Left renal pelvis (tissue), 4 donors: ENCODE measurements around the gene VAT1L. TPM values are rescaled to one million over a fixed set of nuclear protein-coding genes. Genes with fewer than 3 reads are reported as not detected.
"Not testable (repeated sequence)": the region's sequence is repeated elsewhere in the genome, so short reads cannot be mapped to it uniquely, and the experiment has no call there.

Experiments used
- DNase-seq, 4 donors: peaks; one replicate each; pipeline ENCODE4 v3.0.0-alpha.2; 2013; ENCODE audit warnings: low read depth in 4 of 4, low spot score in 3 of 4
- polyA plus RNA-seq, 4 donors: library from polyadenylated mRNA; unstranded; fragments of 120-200 nt; gene quantifications; one replicate each; pipeline ENCODE4 v1.2.1, GENCODE V29; 2013; ENCODE audit not compliant: insufficient read length in 4 of 4

VAT1L gene
- polyA plus RNA-seq, 4 donors, result 4.0 to 5.9 (median 4.9) TPM

GRCh38 chr16:77977339-77977738 lies 189.0 kb downstream of the VAT1L start:
- DNase-seq, result no peak

DNA sequence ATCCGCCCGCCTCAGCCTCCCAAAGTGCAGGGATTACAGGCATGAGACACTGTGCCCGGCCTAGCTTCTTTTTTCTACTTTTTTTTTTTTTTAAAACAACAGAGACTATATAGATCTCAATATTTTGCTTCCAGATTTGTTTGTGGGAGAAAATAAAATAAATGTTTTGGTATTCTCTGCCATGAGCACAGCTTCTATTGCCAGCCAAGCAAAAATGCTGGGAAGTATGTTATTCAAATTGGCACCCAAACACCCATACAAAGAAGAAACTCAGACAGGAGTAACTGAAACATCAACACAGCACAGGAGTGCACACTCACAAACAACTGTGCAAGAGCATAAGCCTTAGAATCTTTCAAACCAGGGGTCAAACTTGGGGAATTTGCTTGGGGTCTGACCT lies 196.7 kb downstream of the VAT1L start:
- DNase-seq, result no peak

DNA sequence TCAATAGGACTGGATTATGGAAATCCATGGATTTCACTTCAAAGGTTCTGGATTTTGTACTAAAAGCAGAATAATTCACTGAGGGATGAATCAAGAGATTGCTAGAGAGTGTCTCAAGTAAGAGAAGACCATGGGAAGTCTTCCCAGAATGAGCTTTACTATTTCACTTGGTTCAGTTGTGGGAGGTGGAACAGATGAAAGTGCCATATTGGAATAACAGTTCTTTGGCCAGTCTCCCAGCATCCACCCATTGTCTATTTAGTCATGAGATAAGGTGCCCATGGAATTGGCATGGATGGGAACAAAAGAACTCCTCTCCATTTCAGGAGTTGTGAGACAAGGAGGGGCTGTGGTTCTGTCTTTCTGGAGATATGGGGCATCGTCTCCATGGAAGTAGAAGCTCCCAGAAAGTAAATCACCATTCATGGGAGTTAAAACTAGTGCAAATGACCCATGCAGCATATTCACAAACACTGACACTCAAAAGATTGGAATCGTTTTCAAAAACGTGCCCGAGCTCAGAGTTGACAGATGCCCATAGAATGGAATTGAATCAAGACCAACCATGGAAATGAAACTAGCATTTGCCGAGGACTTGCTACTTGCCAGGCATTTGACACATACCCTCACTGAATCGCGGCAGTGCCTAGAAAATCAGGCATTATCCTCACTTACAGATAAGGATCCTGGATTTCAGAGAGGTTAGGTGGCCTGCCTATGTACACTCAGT lies 197.8 kb downstream of the VAT1L start:
- no peak for DNase-seq

DNA sequence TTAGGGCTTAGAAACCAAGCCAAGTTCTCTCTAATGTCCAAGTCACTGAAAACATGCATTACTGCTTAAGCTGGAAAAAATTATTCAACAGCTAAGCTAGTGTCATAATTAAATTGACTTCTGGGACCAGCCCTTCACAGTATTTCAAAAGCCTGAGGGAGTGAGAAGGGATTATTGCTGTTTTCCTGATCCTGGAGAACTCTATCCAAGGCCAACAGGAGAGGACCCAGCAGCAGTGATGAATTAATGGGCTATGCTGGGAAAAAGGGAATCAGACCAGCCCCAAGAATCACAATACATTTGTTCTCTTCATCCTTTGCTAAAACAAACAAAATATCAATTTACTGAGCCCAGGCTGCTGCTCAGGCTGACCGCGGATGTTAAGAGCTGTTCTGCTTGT lies 199.4 kb downstream of the VAT1L start:
- no peak for DNase-seq

GRCh38 chr16:77989846-77990245 lies 201.5 kb downstream of the VAT1L start:
- no peak for DNase-seq

GRCh38 chr16:77991701-77992100 lies 203.3 kb downstream of the VAT1L start:
- DNase-seq, result no peak

DNA sequence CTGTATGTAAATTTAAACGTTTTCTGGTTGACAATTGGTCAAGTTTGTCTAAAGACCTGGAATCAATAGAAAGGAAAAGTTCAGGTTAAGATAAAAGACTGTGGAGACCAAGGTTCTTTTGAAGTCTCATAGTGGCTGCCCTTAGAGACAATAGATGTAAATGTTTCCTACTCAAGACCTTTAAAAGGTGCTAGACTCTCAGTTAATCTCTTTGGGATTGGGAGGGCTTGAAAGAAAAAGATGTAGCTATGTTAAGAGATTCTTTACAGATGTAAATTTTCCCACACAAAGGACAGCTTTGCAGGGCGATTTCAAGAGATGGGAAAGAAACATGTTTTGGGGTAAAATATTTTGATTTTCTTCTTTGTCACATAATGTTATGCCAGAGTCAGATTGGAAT lies 204.0 kb downstream of the VAT1L start:
- not testable (repeated sequence) for DNase-seq

- no peak for DNase-seq
Measured at GRCh38 chr16:77993111-77993985, 205.0 kb downstream of the VAT1L start.

DNA sequence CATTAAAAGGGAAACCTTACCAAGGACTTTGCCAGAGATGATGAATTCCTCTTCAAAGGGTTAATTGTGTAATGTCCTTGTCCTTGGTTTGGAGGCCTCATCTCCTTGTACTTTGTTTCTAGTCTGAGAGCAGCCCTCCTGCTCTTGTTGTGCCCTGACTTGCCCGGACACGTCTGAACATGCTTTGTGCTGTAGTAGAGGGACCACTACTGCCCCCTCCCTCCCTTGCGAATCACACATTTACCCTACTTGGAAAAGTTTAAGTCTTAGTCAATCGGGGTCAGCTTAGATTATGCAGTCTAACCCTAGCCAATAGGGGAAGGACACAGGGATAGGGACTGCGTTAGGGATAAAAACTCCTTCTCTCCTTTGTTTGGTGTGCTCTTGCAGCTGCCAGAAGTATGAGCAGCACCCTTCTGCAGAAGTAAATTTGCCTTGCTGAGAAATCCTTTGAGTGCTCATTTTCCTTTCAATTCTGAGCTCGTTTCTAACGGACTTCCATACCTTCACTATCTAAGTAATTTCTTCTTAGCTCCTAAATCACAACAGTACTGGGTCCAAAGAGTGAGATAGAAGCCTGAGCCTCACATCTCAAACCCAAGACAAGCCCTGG lies 207.6 kb downstream of the VAT1L start:
- DNase-seq, result no peak

DNA sequence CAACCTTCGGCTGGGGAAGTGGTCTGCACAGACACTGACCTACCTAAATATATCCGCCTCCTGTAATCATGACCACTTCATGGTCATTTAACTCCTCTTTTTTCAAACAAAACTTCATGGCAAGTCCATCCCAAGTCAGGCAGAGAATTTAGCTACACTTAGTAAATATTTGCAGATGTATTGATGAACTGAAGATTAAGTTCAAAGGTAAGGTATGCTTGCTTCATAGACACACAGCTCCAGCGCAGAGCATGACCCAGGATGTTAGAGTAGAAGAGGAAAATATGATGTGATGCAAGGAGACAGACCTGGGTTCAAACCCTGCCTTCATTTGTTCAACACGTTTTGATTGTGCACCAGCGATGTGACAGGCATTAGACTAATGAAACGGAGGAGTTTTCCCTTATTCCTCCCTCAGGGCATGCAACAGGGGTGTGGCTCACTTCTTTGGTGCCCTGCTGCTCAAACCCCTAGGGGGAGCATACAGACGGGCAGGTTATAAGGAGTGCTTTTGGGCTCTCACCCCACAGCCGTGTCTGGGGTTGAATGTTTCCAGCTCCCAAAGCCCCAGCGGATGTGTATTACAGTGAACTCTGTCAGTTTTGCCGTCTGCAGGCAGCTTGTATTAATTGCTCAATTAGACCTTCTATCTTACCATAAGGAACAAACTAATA lies 210.1 kb downstream of the VAT1L start:
- DNase-seq, result no peak

GRCh38 chr16:78001451-78002025 lies 213.2 kb downstream of the VAT1L start:
- DNase-seq, result no peak

DNA sequence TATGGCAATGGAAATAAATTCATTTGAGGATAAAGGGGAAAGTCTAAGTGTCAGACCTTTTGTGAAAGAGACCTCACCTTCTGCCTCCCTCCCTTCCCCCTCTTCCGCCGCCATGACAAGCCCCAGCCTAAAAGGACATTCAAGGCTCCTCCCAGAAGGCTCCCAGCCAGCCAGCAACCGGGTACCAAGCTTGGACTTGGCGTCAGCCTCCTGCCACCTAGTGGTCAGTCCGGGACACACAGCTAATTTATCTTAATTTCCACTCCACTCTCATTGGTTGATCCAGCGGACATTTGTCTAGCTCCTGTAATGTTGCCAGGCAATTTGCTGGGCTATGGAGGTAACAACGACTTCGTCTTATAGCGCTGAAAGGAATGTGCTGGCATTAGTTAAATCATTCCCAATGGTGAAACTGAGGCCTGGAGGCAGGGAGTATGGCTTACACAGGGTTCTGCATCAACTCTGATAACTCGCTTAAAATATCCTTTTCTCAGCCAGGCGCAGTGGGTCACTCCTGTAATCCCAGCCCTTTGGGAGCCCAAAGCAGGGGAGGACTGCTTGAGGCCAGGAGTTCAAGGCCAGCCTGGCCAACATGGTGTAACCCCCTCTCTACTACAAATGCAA lies 214.7 kb downstream of the VAT1L start:
- DNase-seq, result peak in 3 of 4 donors; percentile 52 to 61 (median 56)

DNA sequence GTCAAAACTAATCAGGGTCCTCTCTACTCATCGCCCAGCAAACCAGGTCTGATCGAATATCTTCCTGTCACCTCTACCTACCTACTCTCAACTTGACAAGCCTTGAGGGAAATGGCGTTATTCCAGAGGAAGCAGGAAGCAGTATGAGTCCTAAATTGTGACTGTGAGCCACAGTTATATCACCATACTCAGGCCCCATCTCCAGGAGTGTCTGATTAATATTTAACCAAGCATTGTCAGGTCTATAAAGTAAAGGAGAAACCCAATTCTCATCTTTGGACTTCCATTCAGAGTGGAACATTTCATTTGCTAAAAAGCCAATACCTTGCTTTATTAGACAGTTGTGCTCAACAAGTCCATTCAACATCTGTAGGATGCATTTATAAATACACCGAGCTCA lies 216.2 kb downstream of the VAT1L start:
- no peak for DNase-seq

DNA sequence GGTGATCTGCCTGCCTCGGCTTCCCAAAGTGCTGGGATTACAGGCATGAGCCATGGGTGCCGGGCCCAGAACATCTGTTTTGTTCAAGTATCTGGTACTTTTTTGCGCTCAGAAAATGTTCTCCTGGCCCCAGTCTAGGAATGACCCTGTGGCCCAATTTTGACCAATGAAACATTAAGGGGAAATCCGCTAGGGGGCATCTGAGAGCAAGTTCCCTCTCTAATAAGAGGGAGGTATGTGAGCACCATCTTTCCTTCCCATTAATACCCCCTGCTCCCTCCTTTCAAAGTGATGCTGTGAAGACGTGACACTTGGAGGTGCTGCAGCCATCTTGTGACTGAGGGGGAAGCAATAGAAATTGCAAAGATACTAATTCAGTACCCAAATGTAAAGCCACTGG lies 217.5 kb downstream of the VAT1L start:
- DNase-seq, result no peak

DNA sequence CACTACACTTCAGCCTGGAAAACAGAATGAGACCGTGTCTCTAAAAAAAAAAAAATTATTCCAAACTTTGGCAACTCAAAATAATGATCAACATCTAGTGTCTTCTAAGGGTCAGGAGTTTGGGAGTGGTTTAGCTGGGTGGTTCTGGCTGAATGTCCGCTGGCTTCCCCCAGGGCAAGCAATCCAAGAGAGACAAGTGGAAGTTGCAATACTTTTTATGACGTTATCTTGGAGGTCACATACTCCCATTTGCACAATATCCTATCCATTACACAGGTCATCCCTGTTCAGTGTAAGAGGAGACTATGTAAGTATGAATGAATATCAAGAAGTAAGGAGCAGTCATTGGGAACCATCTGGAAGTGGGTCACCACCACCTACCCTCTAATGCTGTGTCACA lies 218.8 kb downstream of the VAT1L start:
- no peak for DNase-seq

DNA sequence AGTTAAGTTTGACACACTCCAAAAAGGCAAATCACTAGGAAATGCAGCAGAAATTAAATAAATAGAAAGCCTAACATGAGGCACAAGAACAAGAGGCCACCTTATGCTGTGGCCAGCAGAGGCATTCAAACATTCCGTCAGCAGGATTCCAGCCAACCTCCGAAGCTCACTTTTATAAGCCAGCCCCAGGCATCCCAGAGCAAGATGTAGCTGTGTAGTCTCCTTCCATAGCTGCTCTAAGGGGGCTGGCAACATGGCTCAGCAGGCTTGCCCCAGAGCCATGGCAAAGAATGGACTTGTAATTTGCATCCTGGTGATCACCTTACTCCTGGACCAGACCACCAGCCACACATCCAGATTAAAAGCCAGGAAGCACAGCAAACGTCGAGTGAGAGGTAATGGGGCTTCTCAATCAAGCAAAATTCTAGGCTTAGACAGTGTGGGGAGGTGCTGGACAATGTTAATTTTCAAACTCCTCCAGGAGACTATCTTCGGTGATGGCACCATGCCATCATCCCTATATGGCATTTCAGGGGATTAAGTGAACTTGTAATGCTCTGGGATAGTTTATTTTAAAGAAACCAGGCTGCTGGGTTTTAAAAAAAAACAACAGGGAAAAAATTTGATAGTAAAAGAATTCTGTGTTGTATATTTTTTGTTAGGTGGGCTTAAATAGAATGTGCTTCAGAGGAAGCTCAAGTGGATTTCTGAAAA lies 234.1 kb downstream of the VAT1L start, which contains the start of gene CLEC3A:
TSS of gene CLEC3A (plus strand) at position 202 of the 714 bp plus-strand sequence. CDS start at position 281, 79 bp downstream.
- DNase-seq, result no peak

DNA sequence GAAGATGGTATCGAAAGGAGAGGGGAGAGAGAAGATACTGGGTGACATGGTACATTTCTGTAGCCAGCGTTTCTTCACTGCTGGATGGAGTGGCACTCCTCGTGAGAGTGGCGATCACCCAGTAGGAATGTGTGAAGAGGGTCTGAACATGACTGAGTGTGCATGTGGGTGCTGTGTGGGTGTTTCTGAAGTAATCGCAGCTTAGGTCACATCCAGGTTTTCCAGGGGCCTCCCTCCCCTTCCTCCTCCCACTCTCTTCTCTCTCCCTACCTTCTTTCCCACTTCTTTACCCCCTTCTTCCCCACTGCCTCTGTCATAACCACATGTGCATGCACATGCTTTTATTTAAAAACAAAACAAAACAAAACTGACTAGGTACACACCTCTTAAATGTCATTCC lies 235.8 kb downstream of the VAT1L start:
- no peak for DNase-seq

GRCh38 chr16:78025631-78026030 lies 237.3 kb downstream of the VAT1L start:
- no peak for DNase-seq

DNA sequence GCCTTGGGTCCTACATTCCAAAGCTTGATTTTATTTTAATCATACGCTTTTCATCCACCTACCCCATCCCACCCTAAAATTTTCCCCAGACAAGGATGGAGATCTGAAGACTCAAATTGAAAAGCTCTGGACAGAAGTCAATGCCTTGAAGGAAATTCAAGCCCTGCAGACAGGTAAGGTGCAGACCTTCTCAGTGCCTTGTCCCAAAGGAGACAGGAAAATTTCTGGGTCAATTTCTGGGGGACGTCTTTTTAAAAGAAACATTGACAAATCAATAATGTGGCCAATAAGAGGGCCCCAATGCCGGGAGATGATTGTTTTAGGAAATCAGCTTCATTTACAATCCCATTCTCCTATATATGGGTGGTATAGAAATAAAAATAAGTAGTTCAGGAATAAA lies 239.7 kb downstream of the VAT1L start:
- no peak for DNase-seq
